Measurements from ENCODE around the gene GJA5. TPM values are rescaled to one million over a fixed set of nuclear protein-coding genes. Genes with fewer than 3 reads are reported as not detected.

The GJA5 gene
- total RNA-seq, 1 experiment from 2014 or later: 0.39 TPM

DNA sequence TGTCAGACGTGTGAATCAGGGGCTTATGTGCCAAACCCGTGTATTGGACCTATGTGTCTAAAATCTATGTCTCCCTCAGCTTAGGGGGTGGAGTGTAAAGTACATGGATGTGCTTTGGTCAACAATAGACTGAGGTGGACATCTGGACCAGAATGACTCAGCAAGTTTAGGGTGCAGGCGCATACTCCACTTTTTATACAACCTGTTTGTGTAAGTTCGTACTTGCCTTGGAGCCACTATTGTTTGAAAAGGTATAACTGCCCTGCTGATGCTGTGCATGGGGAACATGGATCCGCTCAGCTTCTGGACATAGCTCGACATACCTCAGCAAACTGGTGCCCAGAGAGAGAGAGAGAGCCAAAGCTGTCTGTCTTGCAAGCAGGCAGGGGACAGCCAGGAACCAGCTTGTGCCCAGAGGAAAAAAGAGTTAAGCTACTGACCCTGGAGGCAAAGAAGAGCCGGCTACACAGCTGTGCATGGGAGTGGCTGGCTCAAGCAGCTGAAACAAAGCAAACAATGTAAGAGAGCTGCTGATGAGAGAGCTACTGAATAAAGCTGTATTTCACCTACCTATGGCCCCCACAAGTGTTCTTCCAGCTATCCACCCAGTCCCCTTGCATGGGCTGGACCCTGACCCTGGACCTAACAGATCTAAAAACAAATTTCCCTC is 41.2 kb downstream of the GJA5 start:
- H3K27ac Mint-ChIP-seq: no peak overlapping the region
- H3K56ac ChIP-seq (ENCODE audit: insufficient read length, low read depth, low read length): no peak overlapping the region
- H3K9ac ChIP-seq (ENCODE audit: extremely low read depth, insufficient read length, low read length): no peak overlapping the region
- H2BK15ac ChIP-seq (ENCODE audit: low read depth, low read length): no peak overlapping the region
- H3K79me2 ChIP-seq (ENCODE audit: insufficient read depth, low read length): no peaks in the 10 kb centered on the region
- H3K4me3 Mint-ChIP-seq: no peak overlapping the region; a peak in 1 of 5 replicates
- H2BK12ac ChIP-seq (ENCODE audit: insufficient read length, low read depth, low read length): no peak overlapping the region
- H3K23ac ChIP-seq (ENCODE audit: insufficient read length, low read depth, low read length): no peak overlapping the region
- H4K5ac ChIP-seq (ENCODE audit: insufficient read length, low read depth, low read length): no peak overlapping the region
- no peak overlapping the region for H2BK20ac ChIP-seq (ENCODE audit: low read depth, low read length, poor library complexity, severe bottlenecking)
- H3K23me2 ChIP-seq (ENCODE audit: insufficient read length, low read depth, low read length, poor library complexity, severe bottlenecking): no peaks in the 10 kb centered on the region
- H2AK5ac ChIP-seq (ENCODE audit: insufficient read length, low read length): no peak overlapping the region
- H3K27me3 Mint-ChIP-seq (ENCODE audit: low read depth): no peaks in the 10 kb centered on the region
- no peak overlapping the region for H3K4me2 ChIP-seq (ENCODE audit: insufficient read depth, insufficient read length, low read length)
- DNase-seq: no peak
- no peak overlapping the region for H3T11ph ChIP-seq (ENCODE audit: low read length)
- no peak overlapping the region for H3K27ac ChIP-seq (ENCODE audit: insufficient read length, low read depth, low read length)
- no peaks in the 10 kb centered on the region for H4K20me1 ChIP-seq (ENCODE audit: control insufficient read depth, insufficient read depth, insufficient read length)
- no peaks in the 10 kb centered on the region for H3K79me1 ChIP-seq (ENCODE audit: insufficient read depth, low read depth, low read length, poor library complexity, severe bottlenecking)
- TF ChIP-seq, protein P1, sequence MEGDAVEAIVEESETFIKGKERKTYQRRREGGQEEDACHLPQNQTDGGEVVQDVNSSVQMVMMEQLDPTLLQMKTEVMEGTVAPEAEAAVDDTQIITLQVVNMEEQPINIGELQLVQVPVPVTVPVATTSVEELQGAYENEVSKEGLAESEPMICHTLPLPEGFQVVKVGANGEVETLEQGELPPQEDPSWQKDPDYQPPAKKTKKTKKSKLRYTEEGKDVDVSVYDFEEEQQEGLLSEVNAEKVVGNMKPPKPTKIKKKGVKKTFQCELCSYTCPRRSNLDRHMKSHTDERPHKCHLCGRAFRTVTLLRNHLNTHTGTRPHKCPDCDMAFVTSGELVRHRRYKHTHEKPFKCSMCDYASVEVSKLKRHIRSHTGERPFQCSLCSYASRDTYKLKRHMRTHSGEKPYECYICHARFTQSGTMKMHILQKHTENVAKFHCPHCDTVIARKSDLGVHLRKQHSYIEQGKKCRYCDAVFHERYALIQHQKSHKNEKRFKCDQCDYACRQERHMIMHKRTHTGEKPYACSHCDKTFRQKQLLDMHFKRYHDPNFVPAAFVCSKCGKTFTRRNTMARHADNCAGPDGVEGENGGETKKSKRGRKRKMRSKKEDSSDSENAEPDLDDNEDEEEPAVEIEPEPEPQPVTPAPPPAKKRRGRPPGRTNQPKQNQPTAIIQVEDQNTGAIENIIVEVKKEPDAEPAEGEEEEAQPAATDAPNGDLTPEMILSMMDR (conservative IDR thresholded peaks at IDR 0.05): no peak
- no CpG with 5 or more reads among the region's 7 CpGs for WGBS (ENCODE audit: extremely low coverage, insufficient read length, low lambda C conversion rate)
- H3K27me3 ChIP-seq (ENCODE audit: insufficient read depth, low read length): peaks cover 3% of the 10 kb centered on the region; the same call in 1 of the 2 replicates
- H3K36me3 Mint-ChIP-seq (ENCODE audit: insufficient read depth in 1 of 3, low read depth in 3 of 3): peaks cover 2 to 6% (median 3%) of the 10 kb centered on the region in 3 experiments; a peak in 3 of 7 replicates
- peaks cover 14 to 19% of the 10 kb centered on the region in 2 experiments for H3K4me1 Mint-ChIP-seq
- no peak overlapping the region for H2BK5ac ChIP-seq (ENCODE audit: insufficient read length, low read length)
- H4K8ac ChIP-seq (replicated peaks; ENCODE audit: insufficient read length, low read depth, low read length): no peak overlapping the region
- H3K14ac ChIP-seq (ENCODE audit: insufficient read depth, low read length): no peak overlapping the region
- H3K9me3 Mint-ChIP-seq: peaks cover 11% of the 10 kb centered on the region in 2 experiments
- peaks cover 4% of the 10 kb centered on the region for H3K9me3 ChIP-seq (ENCODE audit: control insufficient read depth, low read depth, low read length)
- H3K18ac ChIP-seq (ENCODE audit: insufficient read length, low read depth, low read length): no peak overlapping the region
- H2AFZ ChIP-seq (ENCODE audit: low read length): no peak overlapping the region
- H4K91ac ChIP-seq (ENCODE audit: insufficient read length, low read depth, low read length): no peak overlapping the region
- no peak overlapping the region for H3K4ac ChIP-seq (ENCODE audit: low read depth, low read length)
- no peak overlapping the region for H2BK120ac ChIP-seq (ENCODE audit: low read depth, low read length, poor library complexity, severe bottlenecking)
- H3K4me1 ChIP-seq (ENCODE audit: insufficient read depth, low read length): no peaks in the 10 kb centered on the region
